ENCODE measurements around the gene ARHGAP19. TPM values are rescaled to one million over a fixed set of nuclear protein-coding genes. Genes with fewer than 3 reads are reported as not detected.
A peak's percentile ranks its signal among the peaks of the same experiment; 100 is the strongest.

Gene ARHGAP19
- polyA plus RNA-seq, 1 donor from 2014 or later = 5.2 TPM

- Histone ChIP-seq H2AFZ (ENCODE audit: low read depth, low read length) (no peak overlapping the region), H3K4me3 (ENCODE audit: low read length) (no peak overlapping the region), H3K27me3 (ENCODE audit: insufficient read depth, low read depth, low read length) (no peaks in the 10 kb centered on the region), H3K36me3 (ENCODE audit: insufficient read depth, low read length) (no peaks in the 10 kb centered on the region), H3K9ac (ENCODE audit: low read length) (no peak overlapping the region), H3K9me3 (ENCODE audit: low read length) (no peaks in the 10 kb centered on the region), H3K9me2 (ENCODE audit: insufficient read depth, low read length) (no peaks in the 10 kb centered on the region), H3K4me2 (ENCODE audit: low read length) (no peak overlapping the region), H3K27ac (ENCODE audit: low read length) (no peak overlapping the region), H3K79me2 (replicated peaks; ENCODE audit: insufficient read depth, low read length) (peaks cover 4% of the 10 kb centered on the region), H4K20me1 (ENCODE audit: insufficient read depth) (no peaks in the 10 kb centered on the region), H3F3A (ENCODE audit: insufficient read depth, low read length, poor library complexity, severe bottlenecking) (peaks cover 8% of the 10 kb centered on the region)
- TF ChIP-seq SMC3 (conservative IDR thresholded peaks at IDR 0.05; ENCODE audit: poor library complexity) = no peak
- no peak for TF ChIP-seq MXI1 (conservative IDR thresholded peaks at IDR 0.05; ENCODE audit: poor library complexity, severe bottlenecking)
- TF ChIP-seq RAD21 (conservative IDR thresholded peaks at IDR 0.05) = no peak
- no peak for TF ChIP-seq EZH2 (IDR thresholded peaks at IDR 0.05; ENCODE audit: borderline replicate concordance, insufficient read depth, low read length, poor library complexity, severe bottlenecking)
- TF ChIP-seq, protein P1, sequence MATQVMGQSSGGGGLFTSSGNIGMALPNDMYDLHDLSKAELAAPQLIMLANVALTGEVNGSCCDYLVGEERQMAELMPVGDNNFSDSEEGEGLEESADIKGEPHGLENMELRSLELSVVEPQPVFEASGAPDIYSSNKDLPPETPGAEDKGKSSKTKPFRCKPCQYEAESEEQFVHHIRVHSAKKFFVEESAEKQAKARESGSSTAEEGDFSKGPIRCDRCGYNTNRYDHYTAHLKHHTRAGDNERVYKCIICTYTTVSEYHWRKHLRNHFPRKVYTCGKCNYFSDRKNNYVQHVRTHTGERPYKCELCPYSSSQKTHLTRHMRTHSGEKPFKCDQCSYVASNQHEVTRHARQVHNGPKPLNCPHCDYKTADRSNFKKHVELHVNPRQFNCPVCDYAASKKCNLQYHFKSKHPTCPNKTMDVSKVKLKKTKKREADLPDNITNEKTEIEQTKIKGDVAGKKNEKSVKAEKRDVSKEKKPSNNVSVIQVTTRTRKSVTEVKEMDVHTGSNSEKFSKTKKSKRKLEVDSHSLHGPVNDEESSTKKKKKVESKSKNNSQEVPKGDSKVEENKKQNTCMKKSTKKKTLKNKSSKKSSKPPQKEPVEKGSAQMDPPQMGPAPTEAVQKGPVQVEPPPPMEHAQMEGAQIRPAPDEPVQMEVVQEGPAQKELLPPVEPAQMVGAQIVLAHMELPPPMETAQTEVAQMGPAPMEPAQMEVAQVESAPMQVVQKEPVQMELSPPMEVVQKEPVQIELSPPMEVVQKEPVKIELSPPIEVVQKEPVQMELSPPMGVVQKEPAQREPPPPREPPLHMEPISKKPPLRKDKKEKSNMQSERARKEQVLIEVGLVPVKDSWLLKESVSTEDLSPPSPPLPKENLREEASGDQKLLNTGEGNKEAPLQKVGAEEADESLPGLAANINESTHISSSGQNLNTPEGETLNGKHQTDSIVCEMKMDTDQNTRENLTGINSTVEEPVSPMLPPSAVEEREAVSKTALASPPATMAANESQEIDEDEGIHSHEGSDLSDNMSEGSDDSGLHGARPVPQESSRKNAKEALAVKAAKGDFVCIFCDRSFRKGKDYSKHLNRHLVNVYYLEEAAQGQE (IDR thresholded peaks at IDR 0.05; ENCODE audit: borderline replicate concordance) = no peak
Measured at GRCh38 chr10:97323501-97323900, 31.1 kb upstream of the ARHGAP19 start.

GRCh38 chr10:97321804-97322190 lies 29.4 kb upstream of the ARHGAP19 start:
- Histone ChIP-seq H3K79me2 (replicated peaks; ENCODE audit: insufficient read depth, low read length) (peaks cover 4% of the 10 kb centered on the region), H3K27me3 (ENCODE audit: insufficient read depth, low read depth, low read length) (no peaks in the 10 kb centered on the region), H3K9me2 (ENCODE audit: insufficient read depth, low read length) (no peaks in the 10 kb centered on the region), H3F3A (ENCODE audit: insufficient read depth, low read length, poor library complexity, severe bottlenecking) (peaks cover 8% of the 10 kb centered on the region), H3K9ac (ENCODE audit: low read length) (peak overlapping the region; percentile 96), H3K9me3 (ENCODE audit: low read length) (no peaks in the 10 kb centered on the region), H3K4me3 (ENCODE audit: low read length) (peak overlapping the region; percentile 71), H3K36me3 (ENCODE audit: insufficient read depth, low read length) (no peaks in the 10 kb centered on the region), H3K4me2 (ENCODE audit: low read length) (peak overlapping the region; percentile 65), H2AFZ (ENCODE audit: low read depth, low read length) (no peak overlapping the region), H4K20me1 (ENCODE audit: insufficient read depth) (no peaks in the 10 kb centered on the region), H3K27ac (ENCODE audit: low read length) (peak overlapping the region; percentile 65)
- TF ChIP-seq, protein P1 (IDR thresholded peaks at IDR 0.05; ENCODE audit: borderline replicate concordance) = no peak
- peak; percentile 42 for TF ChIP-seq POLR2AphosphoS5 (IDR thresholded peaks at IDR 0.05)

Measured in neural cell (in vitro differentiated cells).